CD4-positive, alpha-beta T cell (primary cell): ENCODE results near the gene TMEM235. TPM values are rescaled to one million over a fixed set of nuclear protein-coding genes. Genes with fewer than 3 reads are reported as not detected.
A peak's percentile ranks its signal among the peaks of the same experiment; 100 is the strongest.

Experiments
- ATAC-seq: fragments of 200-7000 bp; cut with Tn5 transposase; one replicate; pipeline ENCODE4 v1.10.0; 2022; ENCODE audit warnings: mild to moderate bottlenecking; ENCODE audit not compliant: poor library complexity
- CTCF ChIA-PET: fragments of 350-600 bp; sonication (Branson Sonifier 250); formaldehyde crosslinking; loops from one replicate; lab custom pipeline; 2021; ENCODE audit warnings: antibody characterized with exemption, inconsistent platforms; lab: Charles Lee
- POLR2A ChIA-PET: fragments of 350-600 bp; sonication (Branson Sonifier 250); formaldehyde crosslinking; loops from one replicate; lab custom pipeline; 2021; ENCODE audit warnings: antibody characterized with exemption, inconsistent platforms; lab: Charles Lee
- DNase-seq, 14 experiments: peaks; one replicate each; pipeline ENCODE4 v3.0.0-alpha.2; 2013 to 2020; ENCODE audit warnings: mixed read lengths in 2 of 14
- H3K27ac ChIP-seq, 2 donors: one replicate each; pipeline versions ENCODE4 v1.5.1 to v1.7.0; 2013; ENCODE audit warnings: low read length in 2 of 2, low read depth in 1 of 2, mild to moderate bottlenecking in 1 of 2
- H3K27me3 ChIP-seq, 2 experiments: 1 replicate in 1 of 2; 2 replicates in 1 of 2; pipeline versions ENCODE4 v1.6.1 to v1.7.0; 2013; ENCODE audit warnings: low read length in 2 of 2, control low read depth in 1 of 2, mild to moderate bottlenecking in 1 of 2, moderate library complexity in 1 of 2; ENCODE audit not compliant: insufficient read depth in 2 of 2, control insufficient read depth in 1 of 2
- H3K36me3 ChIP-seq: one replicate; pipeline ENCODE4 v1.6.1; 2013; ENCODE audit warnings: low read length, control low read depth; ENCODE audit not compliant: insufficient read depth
- H3K4me1 ChIP-seq: one replicate; pipeline ENCODE4 v1.6.1; 2013; ENCODE audit warnings: low read length, control low read depth; ENCODE audit not compliant: insufficient read depth
- H3K4me3 ChIP-seq: one replicate; pipeline ENCODE4 v1.5.1; 2013; ENCODE audit warnings: mild to moderate bottlenecking, low read length, moderate library complexity
- H3K9me3 ChIP-seq, 2 experiments: 1 replicate in 1 of 2; 2 replicates in 1 of 2; pipeline versions ENCODE4 v1.6.1 to v1.7.0; 2013; ENCODE audit warnings: low read length in 2 of 2, mild to moderate bottlenecking in 2 of 2, control low read depth in 1 of 2, moderate library complexity in 1 of 2; ENCODE audit not compliant: control insufficient read depth in 1 of 2, insufficient read depth in 1 of 2
- H3K27ac Mint-ChIP-seq: one replicate; pipeline ENCODE4 v1.8.0; 2020; ENCODE audit warnings: mixed read lengths
- H3K27me3 Mint-ChIP-seq: one replicate; pipeline ENCODE4 v1.8.0; 2021; ENCODE audit warnings: mixed read lengths
- H3K36me3 Mint-ChIP-seq: one replicate; pipeline ENCODE4 v1.8.0; 2021; ENCODE audit warnings: low read depth, mixed read lengths
- H3K4me1 Mint-ChIP-seq: one replicate; pipeline ENCODE4 v1.8.0; 2021; ENCODE audit warnings: low read depth, mixed read lengths
- H3K4me3 Mint-ChIP-seq: one replicate; pipeline ENCODE4 v1.8.0; 2020; ENCODE audit warnings: mild to moderate bottlenecking, mixed read lengths
- H3K9me3 Mint-ChIP-seq: one replicate; pipeline ENCODE4 v1.8.0; 2020; ENCODE audit warnings: mixed read lengths
- CTCF ChIP-seq: fragments of 200-600 bp; IDR thresholded peaks from one replicate; pipeline ENCODE4 v1.8.0; 2022; ENCODE audit warnings: antibody characterized with exemption, mild to moderate bottlenecking
- intact Hi-C, 2 experiments: fragments of 100-400 bp; cut with DNase I in 1 of 2; cut with micrococcal nuclease in 1 of 2; formaldehyde crosslinking; loops; one replicate each; pipeline versions ENCODE4 v1.15.1 to v1.9.0; 2023 to 2025; cut with DNase I, micrococcal nuclease
- total RNA-seq, 174 experiments: library from RNA in 2 of 174; stranded (reverse) in 2 of 174; gene quantifications; one replicate each; pipeline ENCODE4 v1.2.3 and lab custom pipeline; 2021 to 2026

The TMEM235 gene
- total RNA-seq, 2 experiments from 2014 or later, result not detected

GRCh38 chr17:78226055-78226758, 5.2 kb upstream of the TMEM235 start:
- Histone ChIP-seq H3K27me3 (peaks cover 26 to 28% of the 10 kb centered on the region in 2 experiments), H3K27ac (no peak overlapping the region), H3K4me3 (no peak overlapping the region), H3K4me1 (peaks cover 16% of the 10 kb centered on the region), H3K9me3 (peaks cover 0 to 4% of the 10 kb centered on the region in 2 experiments), H3K36me3 (no peaks in the 10 kb centered on the region)
- intact Hi-C loops, result no loop called here
- ChIA-PET CTCF (interaction anchor here (1.1 to 1.2 kb wide), 2 partner anchors 25 to 50 kb away, joined by 4 read pairs; no protein-coding TSS in a partner anchor), POLR2A (interaction anchor here (1.0 kb wide), 2 partner anchors 32 to 88 kb away, joined by 3 read pairs; no protein-coding TSS in a partner anchor)
- no peak for ATAC-seq
- H3K27me3 Mint-ChIP-seq, result peaks cover 21% of the 10 kb centered on the region
- no peak overlapping the region for H3K4me3 Mint-ChIP-seq
- no peak overlapping the region for H3K27ac Mint-ChIP-seq
- DNase-seq, result no peak
- H3K36me3 Mint-ChIP-seq, result no peaks in the 10 kb centered on the region
- TF ChIP-seq CTCF, result no peak
- H3K4me1 Mint-ChIP-seq, result peaks cover 15% of the 10 kb centered on the region
- no peaks in the 10 kb centered on the region for H3K9me3 Mint-ChIP-seq

GRCh38 chr17:78226759-78227454, 4.5 kb upstream of the TMEM235 start:
- CTCF ChIA-PET, result interaction anchor here (1.2 kb wide), 1 partner anchor 50 kb away, joined by 4 read pairs; no protein-coding TSS in a partner anchor
- intact Hi-C loops, result no loop called here
- DNase-seq (peak in 2 of 14 experiments; percentile 38 to 46), ATAC-seq (no peak)
- POLR2A ChIA-PET, result interaction anchor here (1.0 kb wide), 1 partner anchor 87 kb away, joined by 3 read pairs; no protein-coding TSS in a partner anchor
- Mint-ChIP-seq H3K4me3 (no peak overlapping the region), H3K36me3 (no peaks in the 10 kb centered on the region), H3K9me3 (no peaks in the 10 kb centered on the region), H3K27me3 (peaks cover 22% of the 10 kb centered on the region), H3K4me1 (peaks cover 15% of the 10 kb centered on the region), H3K27ac (no peak overlapping the region)
- Histone ChIP-seq H3K4me3 (no peak overlapping the region), H3K9me3 (peaks cover 0 to 8% of the 10 kb centered on the region in 2 experiments), H3K4me1 (peaks cover 20% of the 10 kb centered on the region), H3K36me3 (no peaks in the 10 kb centered on the region), H3K27ac (no peak overlapping the region), H3K27me3 (peaks cover 30 to 33% of the 10 kb centered on the region in 2 experiments)
- no peak for TF ChIP-seq CTCF

- no peaks in the 10 kb centered on the region for H3K36me3 ChIP-seq
- Mint-ChIP-seq H3K4me1 (peaks cover 15% of the 10 kb centered on the region), H3K4me3 (no peak overlapping the region), H3K27ac (no peak overlapping the region), H3K9me3 (no peaks in the 10 kb centered on the region), H3K36me3 (no peaks in the 10 kb centered on the region), H3K27me3 (peaks cover 27% of the 10 kb centered on the region)
- no peak for TF ChIP-seq CTCF
- ChIA-PET POLR2A (no interaction called here), CTCF (interaction anchor here (1.2 kb wide), 1 partner anchor 51 kb away, joined by 4 read pairs; no protein-coding TSS in a partner anchor)
- DNase-seq, result peak in 2 of 14 experiments; percentile 43 to 55
- intact Hi-C loops, result no loop called here
- H3K27me3 ChIP-seq, result peaks cover 34 to 38% of the 10 kb centered on the region in 2 experiments
- peaks cover 0 to 12% of the 10 kb centered on the region in 2 experiments for H3K9me3 ChIP-seq
- H3K4me1 ChIP-seq, result peaks cover 26% of the 10 kb centered on the region
- no peak for ATAC-seq
- no peak overlapping the region for H3K4me3 ChIP-seq
- H3K27ac ChIP-seq, result no peak overlapping the region
Observed at GRCh38 chr17:78227455-78227916, 3.9 kb upstream of the TMEM235 start.
